ENCODE data around the gene CHST10. TPM values are rescaled to one million over a fixed set of nuclear protein-coding genes. Genes with fewer than 3 reads are reported as not detected.

Gene CHST10
- total RNA-seq, 2 donors from 2014 or later, result 1.6 to 7.3 TPM

DNA sequence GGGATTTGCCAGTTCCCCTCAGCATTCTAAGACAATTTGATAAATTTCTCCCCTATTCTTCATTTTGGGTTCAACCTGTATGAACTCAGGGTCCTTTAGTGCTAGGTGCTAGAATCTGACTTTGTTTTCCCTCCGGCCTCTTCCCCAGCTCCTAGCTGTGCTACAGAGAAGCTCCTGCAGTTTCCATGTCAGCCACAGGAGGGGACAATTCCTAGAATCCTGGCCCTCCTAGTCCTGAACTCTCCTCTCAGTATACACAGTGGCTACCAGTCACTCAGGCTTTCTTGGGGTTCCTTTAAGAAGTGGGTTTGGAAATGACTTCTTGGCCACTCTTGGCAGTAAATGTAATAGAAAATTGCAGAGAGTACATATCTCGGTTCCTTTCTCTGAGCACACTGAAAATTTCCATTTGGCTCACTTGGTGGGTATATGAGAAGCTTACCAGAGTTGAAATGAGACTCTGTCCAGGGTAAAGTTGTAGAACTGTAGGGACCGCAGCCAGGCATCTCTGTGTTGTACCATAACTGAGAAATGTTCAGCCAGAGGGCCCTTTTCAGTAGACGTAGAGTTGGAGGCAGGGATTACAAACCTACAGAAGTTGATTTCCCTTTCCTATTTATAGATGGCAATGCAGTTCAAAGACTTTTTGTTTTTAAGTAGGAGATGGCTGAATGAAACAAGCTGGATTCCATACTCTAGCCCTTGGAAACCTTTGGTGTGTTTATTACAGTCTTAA is 5.0 kb upstream of the CHST10 start:
- no peaks in the 10 kb centered on the region for H3K36me3 Mint-ChIP-seq
- ATAC-seq (no peak), DNase-seq (ENCODE audit: low spot score in 2 of 2) (no peak)
- H3K27ac Mint-ChIP-seq, result no peak overlapping the region
- peaks cover 0 to 4% of the 10 kb centered on the region in 2 donors for H3K9me3 Mint-ChIP-seq

DNA sequence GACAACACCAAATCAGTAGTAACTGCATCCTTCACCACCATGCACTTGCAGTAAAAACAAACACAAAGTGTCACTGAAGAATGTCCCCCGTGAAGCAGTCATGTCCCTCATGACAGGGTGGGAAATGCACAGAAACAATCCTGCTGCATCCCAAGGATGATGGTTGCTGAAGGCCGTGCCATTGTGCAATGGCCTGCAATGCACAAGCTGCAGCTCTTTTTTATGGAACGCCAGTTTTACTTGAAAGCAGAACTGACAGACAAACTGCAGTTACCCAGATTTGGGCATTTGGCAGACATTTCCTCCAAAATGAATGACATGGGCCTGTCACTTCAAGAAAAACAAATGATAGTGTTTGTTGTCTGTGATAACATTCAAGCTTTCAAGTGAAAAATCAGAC is 2.4 kb upstream of the CHST10 start:
- ATAC-seq, result no peak
- Mint-ChIP-seq H3K27ac (no peak overlapping the region), H3K36me3 (peaks cover 0 to 8% of the 10 kb centered on the region in 2 donors), H3K9me3 (peaks cover 0 to 4% of the 10 kb centered on the region in 2 donors)
- DNase-seq (ENCODE audit: low spot score in 2 of 2), result no peak

DNA sequence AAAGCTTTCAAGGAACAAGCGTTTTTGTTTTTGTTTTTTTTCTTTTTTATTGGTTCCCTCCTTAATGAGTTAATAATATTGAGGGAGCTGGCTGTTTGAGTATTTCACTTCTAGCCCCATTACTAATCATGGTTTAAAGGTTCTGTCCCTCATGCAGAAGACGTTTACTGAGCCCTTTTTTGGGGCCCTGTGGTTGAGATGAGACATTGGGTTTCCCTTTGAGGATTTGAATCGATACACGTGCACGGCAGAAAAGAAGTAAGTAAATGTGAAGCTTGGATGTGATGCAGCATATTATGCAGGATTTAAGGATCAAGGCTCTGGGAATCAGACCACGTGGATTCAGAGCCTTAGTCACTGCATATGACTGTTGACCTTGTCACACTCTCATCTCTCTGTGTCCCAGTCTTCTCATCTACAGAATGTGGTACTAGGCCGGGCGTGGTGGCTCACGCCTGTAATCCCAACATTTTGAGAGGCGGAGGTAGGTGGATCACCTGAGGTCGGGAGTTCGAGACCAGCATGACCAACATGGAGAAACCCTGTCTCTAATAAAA is 1.0 kb upstream of the CHST10 start:
- DNase-seq (ENCODE audit: low spot score in 2 of 2) (no peak), ATAC-seq (peak in 1 of 2 donors; percentile 31)
- Mint-ChIP-seq H3K9me3 (peaks cover 0 to 4% of the 10 kb centered on the region in 2 donors), H3K36me3 (peaks cover 0 to 8% of the 10 kb centered on the region in 2 donors), H3K27ac (no peak overlapping the region)

DNA sequence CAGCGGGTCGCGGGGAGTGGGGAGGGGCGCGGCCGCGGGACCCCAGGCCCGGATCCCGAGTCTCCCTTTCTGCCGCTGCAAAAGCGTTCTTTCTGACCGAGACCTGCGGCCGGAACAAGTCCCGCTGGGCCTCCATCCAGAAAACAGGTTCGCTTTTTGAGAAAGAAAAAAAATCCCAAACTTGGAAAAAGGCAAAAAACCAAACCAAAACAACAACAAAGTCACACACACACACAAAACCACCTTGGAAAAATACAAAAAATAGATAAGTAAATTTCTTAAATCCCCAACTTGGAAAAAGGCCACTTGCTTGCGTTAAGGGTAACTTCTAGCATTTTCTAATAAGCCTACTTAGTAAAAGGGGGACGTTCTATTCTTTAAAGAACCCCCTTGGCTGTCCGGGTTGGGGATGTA is 250 bp upstream of the CHST10 start:
- peaks cover 0 to 8% of the 10 kb centered on the region in 2 donors for H3K36me3 Mint-ChIP-seq
- DNase-seq (ENCODE audit: low spot score in 2 of 2) (no peak), ATAC-seq (no peak)
- peaks cover 0 to 4% of the 10 kb centered on the region in 2 donors for H3K9me3 Mint-ChIP-seq
- peak overlapping the region; percentile 42 to 74 for H3K27ac Mint-ChIP-seq

DNA sequence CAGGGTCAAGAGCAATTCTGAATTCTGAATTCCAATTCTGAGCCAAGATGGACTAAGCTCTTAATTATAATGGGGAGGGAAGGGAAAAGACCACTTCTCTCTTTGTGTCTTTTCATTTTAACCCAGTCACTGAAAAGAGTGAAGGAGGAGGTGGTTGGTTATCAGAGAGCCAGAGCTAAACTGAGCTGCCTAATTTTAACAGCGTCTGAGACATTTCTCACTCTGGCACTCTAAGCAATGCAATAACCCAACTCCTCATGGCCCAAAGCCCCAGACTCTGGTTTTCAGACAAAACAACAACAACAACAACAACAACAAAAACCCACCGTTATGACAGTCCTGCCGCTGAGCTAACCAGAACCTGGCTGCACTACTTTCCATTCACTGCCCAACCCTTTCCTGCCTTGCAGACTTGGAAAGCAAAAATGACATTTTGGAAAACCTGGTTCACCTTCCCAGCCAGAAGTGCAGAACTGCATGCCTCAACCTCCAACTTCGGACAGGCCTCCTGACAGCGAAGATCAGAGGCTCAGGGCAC is 1.0 kb downstream of the CHST10 start:
- Mint-ChIP-seq H3K36me3 (peaks cover 0 to 8% of the 10 kb centered on the region in 2 donors), H3K9me3 (peaks cover 0 to 4% of the 10 kb centered on the region in 2 donors), H3K27ac (peak overlapping the region in 1 of 2 donors; percentile 84)
- DNase-seq (ENCODE audit: low spot score in 2 of 2), result no peak
- no peak for ATAC-seq

DNA sequence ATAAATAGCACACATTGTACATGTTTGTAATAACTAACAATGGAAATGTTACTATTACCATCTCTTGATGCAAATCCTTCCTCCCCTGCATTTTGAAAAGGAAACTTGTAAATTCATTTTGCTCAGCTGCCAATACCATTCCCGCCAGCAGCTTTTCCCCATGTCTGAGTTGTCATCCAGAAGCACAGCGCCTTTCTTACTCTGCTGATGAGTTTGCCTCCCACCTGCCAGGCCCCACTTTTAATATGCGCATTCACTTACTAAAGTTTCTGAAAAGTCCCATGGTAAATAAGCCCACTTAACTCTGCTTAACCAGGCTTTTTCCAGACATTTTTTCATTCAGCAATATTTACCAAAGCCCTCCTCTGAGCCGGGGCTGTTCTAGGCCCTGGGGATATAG is 3.9 kb downstream of the CHST10 start:
- Mint-ChIP-seq H3K36me3 (peaks cover 0 to 8% of the 10 kb centered on the region in 2 donors), H3K9me3 (no peaks in the 10 kb centered on the region), H3K27ac (no peak overlapping the region)
- no peak for DNase-seq (ENCODE audit: low spot score in 2 of 2)
- no peak for ATAC-seq

DNA sequence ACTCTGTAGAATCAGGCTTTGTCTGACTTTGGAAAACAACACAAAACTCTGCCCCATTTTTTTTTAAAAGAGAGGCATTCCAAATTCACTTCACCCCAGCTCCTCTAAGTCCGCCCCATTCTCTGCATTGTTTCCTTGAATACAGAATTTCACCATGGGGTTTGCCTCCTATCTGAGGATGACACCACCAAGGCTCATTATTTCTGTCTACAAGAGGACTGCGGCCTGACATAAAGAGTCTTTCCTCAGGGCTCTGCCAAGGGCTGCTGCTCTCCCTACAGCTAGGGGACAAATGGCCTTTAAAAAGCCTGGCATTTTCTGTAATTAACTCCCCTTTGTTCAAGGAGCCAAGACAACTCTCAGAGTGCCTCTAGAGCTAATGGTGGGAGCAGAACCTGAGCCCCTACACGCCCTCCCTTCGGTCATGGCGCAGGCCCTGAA is 4.6 kb downstream of the CHST10 start:
- Mint-ChIP-seq H3K36me3 (peaks cover 0 to 8% of the 10 kb centered on the region in 2 donors), H3K27ac (no peak overlapping the region), H3K9me3 (no peaks in the 10 kb centered on the region)
- ATAC-seq, result no peak
- DNase-seq (ENCODE audit: low spot score in 2 of 2), result no peak

DNA sequence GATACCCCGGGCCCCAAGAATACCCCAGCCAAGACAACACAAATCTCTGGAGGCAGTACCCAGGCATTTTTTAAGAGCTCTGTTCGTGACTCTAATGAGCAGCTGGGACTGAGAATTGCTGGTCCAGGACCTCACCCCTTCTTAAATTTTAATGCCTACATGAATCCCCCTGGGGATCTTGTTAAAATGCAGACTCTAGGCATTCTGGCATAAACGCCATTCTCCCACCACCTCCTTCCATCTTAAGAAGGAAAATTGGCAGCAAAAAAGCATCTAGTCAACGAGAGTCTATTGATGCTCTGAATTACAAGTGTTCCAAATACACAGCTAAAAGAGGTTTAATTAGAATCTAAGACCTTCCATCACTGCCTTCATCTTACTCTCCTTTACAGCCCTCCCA is 5.0 kb downstream of the CHST10 start:
- H3K27ac Mint-ChIP-seq, result no peak overlapping the region
- H3K9me3 Mint-ChIP-seq, result no peaks in the 10 kb centered on the region
- DNase-seq (ENCODE audit: low spot score in 2 of 2) (no peak), ATAC-seq (no peak)
- peaks cover 0 to 8% of the 10 kb centered on the region in 2 donors for H3K36me3 Mint-ChIP-seq

DNA sequence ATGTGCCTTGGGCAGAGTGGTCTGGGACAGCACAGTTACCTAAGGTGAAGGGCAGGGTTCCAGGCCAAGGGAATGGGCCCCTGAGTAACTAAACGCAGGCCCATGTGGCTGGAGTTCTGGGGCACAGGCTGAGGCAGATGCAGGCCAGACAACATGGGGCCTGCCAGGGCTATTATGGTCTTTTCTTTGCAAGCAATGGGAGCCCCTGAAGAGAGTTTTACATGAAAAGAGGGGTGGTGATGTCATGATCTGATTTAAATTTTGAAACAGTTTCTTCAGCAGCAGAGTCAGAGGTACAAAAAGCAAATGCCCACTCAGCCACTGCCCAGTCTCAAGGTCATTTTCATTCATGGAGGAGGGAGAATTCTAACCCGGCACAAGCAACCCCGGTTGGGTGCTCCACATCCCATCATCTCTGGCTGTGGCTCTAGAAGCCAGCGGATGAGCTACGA is 5.6 kb downstream of the CHST10 start:
- Mint-ChIP-seq H3K9me3 (no peaks in the 10 kb centered on the region), H3K27ac (no peak overlapping the region), H3K36me3 (peaks cover 0 to 4% of the 10 kb centered on the region in 2 donors)
- ATAC-seq (no peak), DNase-seq (ENCODE audit: low spot score in 2 of 2) (no peak)

DNA sequence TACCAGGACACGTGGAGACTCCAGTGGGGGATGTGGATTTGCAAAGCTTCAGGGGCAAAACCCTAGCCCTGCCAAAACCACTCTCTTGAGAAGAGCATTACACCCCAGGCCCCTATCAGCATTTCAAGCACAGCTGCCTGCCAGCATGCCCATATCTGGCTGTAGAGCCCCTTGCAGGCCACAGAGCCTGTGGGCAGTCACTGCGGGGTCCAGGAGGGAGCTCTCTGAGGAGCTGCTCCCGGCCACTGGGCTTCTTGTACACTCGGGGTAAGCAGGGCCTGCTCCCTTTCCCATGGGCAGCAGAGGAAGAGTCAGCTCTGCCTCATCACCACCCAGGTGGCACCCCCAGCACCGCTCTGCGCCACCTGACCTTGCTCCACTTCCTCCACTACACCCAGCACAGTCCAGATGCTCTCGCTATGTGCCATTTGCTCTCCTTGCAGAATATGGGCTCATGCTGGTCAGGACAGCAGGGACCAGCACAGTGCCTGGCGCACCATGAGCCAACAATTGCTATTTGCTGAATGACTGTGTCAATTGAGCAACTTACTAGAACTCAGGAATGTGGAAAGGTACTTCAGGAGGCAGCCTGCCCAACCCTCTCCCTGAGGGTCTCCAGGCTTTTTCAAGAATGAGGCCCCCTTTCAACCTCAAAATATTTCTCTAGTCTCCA is 7.4 kb downstream of the CHST10 start:
- Mint-ChIP-seq H3K36me3 (no peaks in the 10 kb centered on the region), H3K9me3 (no peaks in the 10 kb centered on the region), H3K27ac (peak overlapping the region in 1 of 2 donors; percentile 61)
- DNase-seq (ENCODE audit: low spot score in 2 of 2) (no peak), ATAC-seq (no peak)

DNA sequence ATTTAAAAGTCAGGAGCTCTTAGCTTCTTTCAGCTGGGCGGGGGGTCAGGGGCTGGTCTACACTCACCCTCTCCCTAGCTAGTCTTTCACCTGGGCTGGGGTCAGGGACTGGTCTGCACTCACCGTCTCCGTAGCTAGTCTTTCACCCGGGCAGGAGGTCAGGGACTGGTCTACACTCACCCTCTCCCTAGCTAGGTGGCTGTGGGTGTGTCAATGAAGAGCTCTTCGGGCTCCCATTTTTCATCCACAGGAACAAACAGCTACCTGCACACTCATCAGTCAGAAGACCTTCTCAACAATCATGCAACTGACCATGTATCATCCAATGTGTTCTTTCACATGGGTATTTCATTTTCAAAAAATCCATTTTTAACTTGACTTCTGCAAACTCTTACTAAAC is 8.0 kb downstream of the CHST10 start:
- Mint-ChIP-seq H3K27ac (no peak overlapping the region), H3K36me3 (peaks cover 0 to 6% of the 10 kb centered on the region in 2 donors), H3K9me3 (no peaks in the 10 kb centered on the region)
- ATAC-seq (no peak), DNase-seq (ENCODE audit: low spot score in 2 of 2) (no peak)

DNA sequence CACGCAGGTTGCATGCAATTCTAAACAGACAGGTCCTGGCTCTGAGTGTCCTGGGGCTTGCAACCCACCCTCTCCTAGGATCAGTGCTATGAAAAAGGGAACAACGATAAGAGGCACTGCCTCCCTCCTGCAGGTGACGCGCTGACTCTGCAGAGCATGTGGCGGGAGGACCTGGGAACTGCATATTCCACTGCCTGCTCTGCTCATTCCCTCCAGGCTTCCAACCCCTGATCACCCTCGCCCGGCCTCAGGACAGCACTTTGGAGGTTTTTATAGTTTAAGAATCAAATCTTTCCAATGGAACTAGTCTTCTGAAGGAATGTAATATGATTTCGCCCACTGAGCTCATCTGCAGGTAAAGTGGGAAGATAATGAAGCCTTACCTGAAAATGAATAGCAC is 8.5 kb downstream of the CHST10 start:
- Mint-ChIP-seq H3K27ac (no peak overlapping the region), H3K9me3 (no peaks in the 10 kb centered on the region), H3K36me3 (peaks cover 0 to 7% of the 10 kb centered on the region in 2 donors)
- ATAC-seq, result no peak
- DNase-seq (ENCODE audit: low spot score in 2 of 2), result no peak

DNA sequence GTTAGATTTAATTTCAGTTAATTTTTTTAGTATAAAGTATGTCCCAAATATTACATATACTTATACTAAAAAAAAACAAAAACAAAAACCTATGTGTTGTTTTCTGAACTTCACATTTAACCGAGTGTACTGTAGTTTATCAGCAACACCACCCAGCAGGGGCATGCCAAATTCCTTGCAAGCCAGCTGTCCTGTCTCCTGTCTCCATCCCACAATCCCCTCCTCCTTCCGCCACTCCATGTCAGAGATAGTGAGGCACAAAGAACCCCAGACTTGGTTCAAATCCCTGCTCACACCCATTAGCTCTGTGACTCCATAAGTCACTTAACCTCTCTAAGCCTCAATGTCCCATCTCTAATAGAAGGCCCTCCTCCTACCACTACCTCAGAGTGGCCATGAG is 9.4 kb downstream of the CHST10 start:
- no peak for DNase-seq (ENCODE audit: low spot score in 2 of 2)
- no peak for ATAC-seq
- Mint-ChIP-seq H3K36me3 (peaks cover 0 to 7% of the 10 kb centered on the region in 2 donors), H3K9me3 (no peaks in the 10 kb centered on the region), H3K27ac (no peak overlapping the region)

DNA sequence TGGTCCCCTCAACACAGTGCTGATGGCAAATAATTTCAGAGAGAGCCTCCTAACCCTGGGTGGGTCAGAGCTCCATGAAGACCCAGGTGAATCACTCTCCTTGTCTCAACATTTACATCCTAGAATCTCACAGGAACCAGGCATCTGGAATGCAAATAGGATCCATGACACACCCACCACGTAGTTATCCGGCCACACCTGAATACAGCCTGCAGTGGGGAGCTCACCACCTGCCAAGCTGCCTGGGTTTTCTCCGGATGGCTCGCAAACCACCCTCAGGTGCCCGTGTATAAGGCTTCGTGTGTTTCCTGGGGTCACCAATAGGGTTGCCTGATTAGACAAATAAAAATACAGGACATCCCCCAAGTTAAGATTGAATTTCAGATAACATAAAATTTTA is 9.9 kb downstream of the CHST10 start:
- no peak for ATAC-seq
- DNase-seq (ENCODE audit: low spot score in 2 of 2), result no peak
- Mint-ChIP-seq H3K36me3 (peaks cover 0 to 7% of the 10 kb centered on the region in 2 donors), H3K9me3 (no peaks in the 10 kb centered on the region), H3K27ac (no peak overlapping the region)

DNA sequence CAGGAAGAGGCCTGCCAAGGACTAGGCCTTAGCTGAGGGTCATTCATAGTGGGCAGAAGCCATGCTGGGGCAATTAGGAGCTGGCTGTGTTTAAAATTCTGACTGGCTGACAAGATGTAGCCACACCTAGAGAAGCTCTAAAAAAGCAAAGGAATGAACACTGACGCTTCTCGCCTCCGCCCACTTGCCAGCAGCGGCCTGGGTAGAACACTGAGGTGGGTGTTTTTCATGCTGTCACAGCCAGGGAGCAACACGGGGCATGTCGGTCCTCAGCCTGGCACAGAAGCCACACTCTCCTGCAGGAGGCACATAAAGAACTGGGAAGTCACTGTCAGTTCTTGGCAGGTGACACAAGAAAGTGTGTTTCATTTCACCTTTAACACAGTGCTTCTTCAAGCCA is 10.4 kb downstream of the CHST10 start:
- ATAC-seq (no peak), DNase-seq (ENCODE audit: low spot score in 2 of 2) (no peak)
- no peaks in the 10 kb centered on the region for H3K9me3 Mint-ChIP-seq
- no peak overlapping the region for H3K27ac Mint-ChIP-seq
- peaks cover 0 to 7% of the 10 kb centered on the region in 2 donors for H3K36me3 Mint-ChIP-seq

DNA sequence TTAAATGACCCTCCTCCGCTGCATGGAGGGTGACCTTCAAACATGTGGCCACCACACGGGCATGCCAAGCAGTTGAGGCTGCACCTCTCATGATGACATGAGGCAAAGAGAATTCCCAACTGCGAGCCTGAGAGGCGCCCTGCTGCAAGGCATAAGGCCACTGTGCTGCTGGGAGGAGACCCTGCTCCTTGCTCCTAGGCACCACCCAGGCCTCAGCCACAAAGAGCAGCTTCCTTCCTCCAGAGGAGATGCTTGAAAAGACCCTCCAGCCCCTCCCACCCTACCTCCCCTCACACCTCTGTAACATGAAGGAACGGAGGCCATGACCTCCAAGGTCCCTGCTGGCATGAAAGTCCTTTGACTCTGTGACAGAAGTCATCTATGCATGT is 11.4 kb downstream of the CHST10 start:
- Mint-ChIP-seq H3K36me3 (peaks cover 0 to 7% of the 10 kb centered on the region in 2 donors), H3K9me3 (no peaks in the 10 kb centered on the region), H3K27ac (no peak overlapping the region)
- ATAC-seq (no peak), DNase-seq (ENCODE audit: low spot score in 2 of 2) (no peak)

DNA sequence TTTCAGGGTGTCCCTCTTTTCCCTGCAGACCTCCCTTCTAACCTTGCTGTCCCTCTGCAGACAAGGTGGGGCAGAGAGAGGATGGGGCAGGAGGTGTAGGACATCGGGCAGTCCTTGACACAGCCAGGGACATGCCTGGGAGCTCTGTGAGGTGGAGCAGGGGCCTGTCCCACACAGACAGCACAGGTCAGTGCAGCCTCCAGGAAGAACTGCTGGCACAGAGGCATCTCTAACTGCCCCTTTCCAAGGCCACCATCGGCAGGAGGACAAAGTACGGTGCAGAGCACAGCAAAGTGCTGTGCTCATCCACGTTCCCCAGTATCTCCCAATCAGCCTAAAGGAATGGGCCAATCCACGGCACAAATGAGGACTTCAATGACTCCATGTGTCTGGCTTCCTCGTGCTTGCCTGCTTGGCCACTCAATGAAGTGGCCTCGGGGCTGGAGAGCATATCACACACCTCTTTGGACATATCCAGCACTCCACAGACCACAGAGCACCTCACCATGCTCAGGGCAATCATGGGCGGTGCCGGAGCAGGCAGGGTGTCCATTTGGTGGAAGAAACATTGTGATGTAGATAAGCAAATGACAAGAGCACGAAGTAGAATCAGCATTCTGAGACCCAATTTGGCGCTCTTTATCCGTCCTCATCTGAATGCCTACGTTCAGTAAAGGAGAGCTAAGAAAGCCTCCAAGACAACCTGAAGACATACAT is 11.9 kb downstream of the CHST10 start:
- no peaks in the 10 kb centered on the region for H3K9me3 Mint-ChIP-seq
- no peak overlapping the region for H3K27ac Mint-ChIP-seq
- ATAC-seq, result no peak
- no peak for DNase-seq (ENCODE audit: low spot score in 2 of 2)
- H3K36me3 Mint-ChIP-seq, result peaks cover 0 to 7% of the 10 kb centered on the region in 2 donors

Data from activated naive CD4-positive, alpha-beta T cell treated with anti-CD3 and anti-CD28 coated beads, Interleukin-2, amount 50 U/mL, for 72 hours (primary cell).